C1 segment of cervical spinal cord (tissue), 14 donors: ENCODE data around the gene OTOGL.
A peak's percentile ranks its signal among the peaks of the same experiment; 100 is the strongest.
"Not testable (repeated sequence)": the region's sequence is repeated elsewhere in the genome, so short reads cannot be mapped to it uniquely, and the experiment has no call there.

ENCODE experiments used
- DNase-seq, 14 donors: peaks; one replicate each; lab custom pipeline; 2025; lab: John Stamatoyannopoulos, UW

Gene OTOGL

GRCh38 chr12:80120994-80121393 lies 21.7 kb downstream of the OTOGL start:
- no peak for DNase-seq

GRCh38 chr12:80121661-80122060 lies 22.3 kb downstream of the OTOGL start:
- no peak for DNase-seq

- DNase-seq, result no peak
Measured at GRCh38 chr12:80129895-80130530, 30.7 kb downstream of the OTOGL start.

- DNase-seq, result no peak
Measured at GRCh38 chr12:80135624-80136023, 36.3 kb downstream of the OTOGL start.

GRCh38 chr12:80140005-80140404 lies 40.7 kb downstream of the OTOGL start:
- DNase-seq, result no peak

- no peak for DNase-seq
Measured at GRCh38 chr12:80142640-80143039, 43.3 kb downstream of the OTOGL start.

- no peak for DNase-seq
Measured at GRCh38 chr12:80143537-80143936, 44.2 kb downstream of the OTOGL start.

GRCh38 chr12:80149547-80150313 lies 50.4 kb downstream of the OTOGL start:
- DNase-seq, result not testable (repeated sequence)

- DNase-seq, result no peak
Measured at GRCh38 chr12:80151131-80151530, 51.8 kb downstream of the OTOGL start.

GRCh38 chr12:80154261-80154660 lies 54.9 kb downstream of the OTOGL start:
- no peak for DNase-seq

GRCh38 chr12:80156306-80156705 lies 57.0 kb downstream of the OTOGL start:
- DNase-seq, result no peak

- DNase-seq, result no peak
Measured at GRCh38 chr12:80157645-80158044, 58.3 kb downstream of the OTOGL start.

- DNase-seq, result no peak
Measured at GRCh38 chr12:80161612-80162011, 62.3 kb downstream of the OTOGL start.

- no peak for DNase-seq
Measured at GRCh38 chr12:80162177-80162576, 62.8 kb downstream of the OTOGL start.

GRCh38 chr12:80165746-80166145 lies 66.4 kb downstream of the OTOGL start:
- DNase-seq, result peak in 1 of 14 donors; percentile 42

- no peak for DNase-seq
Measured at GRCh38 chr12:80166751-80167150, 67.4 kb downstream of the OTOGL start.

GRCh38 chr12:80168936-80169335 lies 69.6 kb downstream of the OTOGL start:
- no peak for DNase-seq

- DNase-seq, result no peak
Measured at GRCh38 chr12:80170915-80171314, 71.6 kb downstream of the OTOGL start.

- no peak for DNase-seq
Measured at GRCh38 chr12:80173083-80173864, 73.9 kb downstream of the OTOGL start.

- DNase-seq, result no peak
Measured at GRCh38 chr12:80175307-80175930, 76.1 kb downstream of the OTOGL start.

GRCh38 chr12:80176706-80177105 lies 77.4 kb downstream of the OTOGL start:
- DNase-seq, result no peak

GRCh38 chr12:80178846-80179245 lies 79.5 kb downstream of the OTOGL start:
- DNase-seq, result no peak
